CD14-positive monocyte (primary cell): ENCODE results near the gene CDH23. TPM values are rescaled to one million over a fixed set of nuclear protein-coding genes. Genes with fewer than 3 reads are reported as not detected.

Experiments
- DNase-seq, 3 donors: peaks; one replicate each; pipeline ENCODE4 v3.0.0-alpha.2; 2011 to 2022
- H2AFZ ChIP-seq: 2 replicates; pipeline ENCODE4 v1.6.0; 2012; ENCODE audit warnings: mild to moderate bottlenecking, low read depth, low read length, inconsistent platforms; ENCODE audit not compliant: insufficient read depth, poor library complexity, severe bottlenecking
- H3K27ac ChIP-seq, 2 donors: 1 replicate in 1 of 2; 2 replicates in 1 of 2; pipeline ENCODE4 v1.5.1; 2012 to 2013; ENCODE audit warnings: low read length in 2 of 2, control low read depth in 1 of 2, inconsistent platforms in 1 of 2, low read depth in 1 of 2, mild to moderate bottlenecking in 1 of 2
- H3K27me3 ChIP-seq, 2 donors: one replicate each; pipeline versions ENCODE4 v1.6.0 to v1.6.1; 2011 to 2013; ENCODE audit warnings: low read length in 2 of 2; ENCODE audit not compliant: control insufficient read depth in 2 of 2, insufficient read depth in 2 of 2
- H3K36me3 ChIP-seq, 2 donors: replicated peaks in 1 of 2; 1 replicate in 1 of 2; 2 replicates in 1 of 2; pipeline versions ENCODE4 v1.5.1 to v1.6.1; 2012 to 2013; ENCODE audit warnings: low read length in 2 of 2, control low read depth in 1 of 2, inconsistent platforms in 1 of 2, mild to moderate bottlenecking in 1 of 2; ENCODE audit not compliant: insufficient read depth in 2 of 2, control insufficient read depth in 1 of 2
- H3K4me1 ChIP-seq, 2 donors: 1 replicate in 1 of 2; 2 replicates in 1 of 2; pipeline versions ENCODE4 v1.5.1 to v1.6.1; 2012 to 2013; ENCODE audit warnings: low read length in 2 of 2, control low read depth in 1 of 2, inconsistent platforms in 1 of 2, mild to moderate bottlenecking in 1 of 2, moderate library complexity in 1 of 2; ENCODE audit not compliant: insufficient read depth in 2 of 2, control insufficient read depth in 1 of 2
- H3K4me2 ChIP-seq: replicated peaks from 2 replicates; pipeline ENCODE3; 2012; ENCODE audit warnings: low read length, moderate library complexity, mild to moderate bottlenecking; ENCODE audit not compliant: poor library complexity, severe bottlenecking; ENCODE audit errors: extremely low read depth
- H3K4me3 ChIP-seq, 3 experiments: fragments of 200-600 bp in 1 of 3; sonication (generic) in 1 of 3; replicated peaks in 1 of 3; 1 replicate in 2 of 3; 2 replicates in 1 of 3; pipeline ENCODE4 v1.5.1; 2011 to 2013; ENCODE audit warnings: low read length in 3 of 3, mild to moderate bottlenecking in 3 of 3, control low read depth in 2 of 3, low read depth in 2 of 3, inconsistent platforms in 1 of 3, moderate library complexity in 1 of 3
- H3K79me2 ChIP-seq: 2 replicates; pipeline ENCODE4 v1.6.0; 2012; ENCODE audit warnings: mild to moderate bottlenecking, control low read depth, inconsistent platforms, low read length, moderate library complexity; ENCODE audit not compliant: insufficient read depth
- H3K9ac ChIP-seq: 2 replicates; pipeline ENCODE4 v1.6.0; 2017; ENCODE audit warnings: low read length, mild to moderate bottlenecking; ENCODE audit not compliant: insufficient read depth, poor library complexity, severe bottlenecking
- H3K9me3 ChIP-seq, 2 donors: replicated peaks in 1 of 2; 1 replicate in 1 of 2; 2 replicates in 1 of 2; pipeline versions ENCODE4 v1.5.1 to v1.6.1; 2012 to 2013; ENCODE audit warnings: low read length in 2 of 2, control low read depth in 1 of 2; ENCODE audit not compliant: control insufficient read depth in 1 of 2, insufficient read depth in 1 of 2
- H4K20me1 ChIP-seq: 2 replicates; pipeline ENCODE4 v1.6.0; 2012; ENCODE audit warnings: mild to moderate bottlenecking, low read length, control low read depth, moderate library complexity; ENCODE audit not compliant: insufficient read depth
- H3K27ac Mint-ChIP-seq, 7 donors: one replicate each; pipeline ENCODE4 v1.8.0; 2020; ENCODE audit warnings: mild to moderate bottlenecking in 7 of 7, mixed read lengths in 7 of 7, moderate library complexity in 6 of 7, inconsistent platforms in 2 of 7
- H3K27me3 Mint-ChIP-seq, 3 donors: one replicate each; pipeline ENCODE4 v1.8.0; 2021 to 2022; ENCODE audit warnings: low read depth in 3 of 3, mild to moderate bottlenecking in 3 of 3, mixed read lengths in 3 of 3, moderate library complexity in 3 of 3, inconsistent platforms in 1 of 3
- H3K36me3 Mint-ChIP-seq, 2 donors: one replicate each; pipeline ENCODE4 v1.8.0; 2020; ENCODE audit warnings: mixed read lengths in 2 of 2, inconsistent platforms in 1 of 2, mild to moderate bottlenecking in 1 of 2
- H3K4me1 Mint-ChIP-seq: one replicate; pipeline ENCODE4 v1.8.0; 2020; ENCODE audit warnings: mild to moderate bottlenecking, mixed read lengths
- H3K4me3 Mint-ChIP-seq, 2 donors: one replicate each; pipeline ENCODE4 v1.8.0; 2020; ENCODE audit warnings: mild to moderate bottlenecking in 2 of 2, mixed read lengths in 2 of 2, moderate library complexity in 1 of 2
- H3K9me3 Mint-ChIP-seq, 7 donors: one replicate each; pipeline ENCODE4 v1.8.0; 2020 to 2022; ENCODE audit warnings: mixed read lengths in 7 of 7, mild to moderate bottlenecking in 6 of 7, moderate library complexity in 6 of 7, inconsistent platforms in 2 of 7
- CTCF ChIP-seq: fragments of 200-600 bp; IDR thresholded peaks from one replicate; pipeline ENCODE4 v1.8.0; 2022; ENCODE audit warnings: antibody characterized with exemption, mild to moderate bottlenecking
- WGBS: methylation state at CpG from one replicate; pipeline ENCODE4 v1.1.5; 2013; ENCODE audit warnings: missing lambda C conversion rate; ENCODE audit not compliant: insufficient coverage; 5-methylcytosine and 5-hydroxymethylcytosine counted together
- intact Hi-C, 2 donors: fragments of 100-400 bp; cut with micrococcal nuclease; formaldehyde crosslinking; loops; one replicate each; pipeline versions ENCODE4 v1.15.0 to v1.15.1; 2023
- polyA plus RNA-seq, 3 donors: library from polyadenylated mRNA; depleted of rRNA in 1 of 3; unstranded in 2 of 3; stranded (reverse) in 1 of 3; fragments of 300-500 nt in 2 of 3; fragments of >200 nt in 1 of 3; fragmentation: Illumina TruSeq in 2 of 3; gene quantifications; 1 replicate in 2 of 3; 2 replicates in 1 of 3; pipeline ENCODE4 v1.2.3, GENCODE V29; 2012 to 2021

CDH23 gene
- polyA plus RNA-seq, 3 donors: 8.2 to 36.2 (median 10.5) TPM

DNA sequence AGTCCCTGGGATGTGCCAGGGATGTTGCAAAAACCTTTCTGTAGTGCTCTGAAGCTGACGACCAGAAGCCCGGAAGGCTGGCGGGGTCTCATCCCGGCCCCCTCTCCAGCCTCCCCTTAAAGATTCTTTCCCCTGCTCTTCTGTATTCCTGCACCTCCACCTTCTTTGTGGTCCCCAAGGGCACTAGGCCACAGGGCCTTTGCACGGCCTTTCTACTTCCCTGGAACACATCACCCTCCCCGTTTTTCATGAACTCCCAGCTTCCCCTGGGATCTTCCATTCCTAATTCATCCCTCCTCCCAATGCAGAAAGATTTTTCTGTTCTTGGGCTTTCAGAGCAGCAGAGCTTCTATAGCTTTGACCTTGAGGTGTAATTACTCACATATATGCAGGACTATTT is 127.0 kb downstream of the CDH23 start:
- WGBS: 86% methylated on average over 5 of the region's 6 CpGs
- Histone ChIP-seq H3K4me2 (no peak overlapping the region), H3K9ac (no peak overlapping the region), H3K36me3 (no peaks in the 10 kb centered on the region), H4K20me1 (no peaks in the 10 kb centered on the region), H3K27ac (no peak overlapping the region), H3K4me3 (no peak overlapping the region), H3K27me3 (peaks cover 0 to 3% of the 10 kb centered on the region in 2 donors), H3K4me1 (no peaks in the 10 kb centered on the region), H3K79me2 (no peaks in the 10 kb centered on the region), H3K9me3 (no peaks in the 10 kb centered on the region), H2AFZ (no peak overlapping the region)
- H3K4me1 Mint-ChIP-seq: no peaks in the 10 kb centered on the region
- no peak overlapping the region for H3K27ac Mint-ChIP-seq
- no peak overlapping the region for H3K4me3 Mint-ChIP-seq
- TF ChIP-seq CTCF: no peak
- H3K27me3 Mint-ChIP-seq: peaks cover 6 to 15% (median 13%) of the 10 kb centered on the region in 3 donors
- intact Hi-C loops: no loop called here
- H3K9me3 Mint-ChIP-seq: peaks cover 0 to 2% (median 0%) of the 10 kb centered on the region in 7 donors
- no peak for DNase-seq
- no peaks in the 10 kb centered on the region for H3K36me3 Mint-ChIP-seq

DNA sequence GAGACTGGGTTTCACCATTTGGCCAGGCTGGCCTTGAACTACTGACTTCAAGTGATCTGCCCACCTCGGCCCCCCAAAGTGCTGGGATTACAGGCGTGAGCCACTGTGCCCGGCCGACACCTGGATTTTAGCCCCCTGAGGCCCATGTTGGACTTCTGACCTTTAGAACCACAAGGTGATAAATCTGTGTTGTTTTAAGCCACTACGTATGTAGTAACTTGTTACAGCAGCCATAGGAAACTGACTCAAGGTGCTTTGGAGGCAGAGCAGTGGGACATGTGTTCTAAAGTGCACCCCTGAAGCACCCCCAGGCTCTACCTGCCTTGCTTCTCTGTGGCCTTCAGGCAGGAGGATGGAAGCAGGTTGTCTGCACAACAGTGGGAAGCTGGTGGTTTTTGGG is 128.4 kb downstream of the CDH23 start:
- H3K27me3 Mint-ChIP-seq: peaks cover 8 to 15% (median 13%) of the 10 kb centered on the region in 3 donors
- no peaks in the 10 kb centered on the region for H3K9me3 ChIP-seq
- no peaks in the 10 kb centered on the region for H3K4me1 ChIP-seq
- 93% methylated on average over 5 of the region's 5 CpGs for WGBS
- no peak overlapping the region for H2AFZ ChIP-seq
- no peak overlapping the region for H3K4me3 ChIP-seq
- DNase-seq: no peak
- H3K9me3 Mint-ChIP-seq: peaks cover 0 to 2% (median 0%) of the 10 kb centered on the region in 7 donors
- no peak overlapping the region for H3K27ac Mint-ChIP-seq
- H3K79me2 ChIP-seq: no peaks in the 10 kb centered on the region
- no peak for TF ChIP-seq CTCF
- H3K27me3 ChIP-seq: peaks cover 0 to 3% of the 10 kb centered on the region in 2 donors
- no peak overlapping the region for H3K4me2 ChIP-seq
- H4K20me1 ChIP-seq: no peaks in the 10 kb centered on the region
- no peak overlapping the region for H3K9ac ChIP-seq
- H3K4me1 Mint-ChIP-seq: no peaks in the 10 kb centered on the region
- H3K36me3 Mint-ChIP-seq: no peaks in the 10 kb centered on the region
- no peak overlapping the region for H3K4me3 Mint-ChIP-seq
- no peak overlapping the region for H3K27ac ChIP-seq
- H3K36me3 ChIP-seq: no peaks in the 10 kb centered on the region
- intact Hi-C loops: no loop called here
